K562 (cell line): ENCODE measurements around the gene STK4. TPM values are rescaled to one million over a fixed set of nuclear protein-coding genes. Genes with fewer than 3 reads are reported as not detected.

Experiments
- ARHGAP35 ChIP-seq: fragments of 450-650 bp; IDR thresholded peaks from 2 replicates; pipeline ENCODE4 v1.6.1; 2018; ENCODE audit not compliant: partially characterized antibody
- CHCHD3 ChIP-seq: fragments of 250-450 bp; sonication (Bioruptor Pico); IDR thresholded peaks from 2 replicates; pipeline ENCODE4 v2.1.2; 2022; ENCODE audit warnings: mild to moderate bottlenecking
- CHD2 ChIP-seq: IDR thresholded peaks from 2 replicates; pipeline ENCODE4 v1.6.1; 2011; ENCODE audit warnings: low read depth, low read length
- E2F4 ChIP-seq: sonication (generic); formaldehyde crosslinking; IDR thresholded peaks from 2 replicates; pipeline ENCODE4 v1.8.0; 2022; ENCODE audit warnings: mild to moderate bottlenecking, low read depth, missing genetic modification reagents
- ELF2 ChIP-seq: fragments of 250-450 bp; sonication (Bioruptor Pico); IDR thresholded peaks from 2 replicates; pipeline ENCODE4 v1.5.0; 2021; ENCODE audit warnings: mild to moderate bottlenecking
- HDAC2 ChIP-seq: fragments of 450-650 bp; IDR thresholded peaks from 2 replicates; pipeline ENCODE4 v1.6.1; 2016; ENCODE audit warnings: mild to moderate bottlenecking
- HDAC3 ChIP-seq: fragments of 450-650 bp; IDR thresholded peaks from 2 replicates; pipeline ENCODE4 v1.6.1; 2018; ENCODE audit warnings: borderline replicate concordance, mild to moderate bottlenecking, moderate library complexity; ENCODE audit not compliant: partially characterized antibody
- HMGN3 ChIP-seq: IDR thresholded peaks from 2 replicates; pipeline ENCODE4 v1.6.1; 2011; ENCODE audit warnings: borderline replicate concordance, low read depth, mild to moderate bottlenecking, mixed read lengths, low read length; ENCODE audit not compliant: insufficient read length; ENCODE audit errors: extremely low read depth
- KLF1 ChIP-seq: fragments of 450-650 bp; IDR thresholded peaks from 2 replicates; pipeline ENCODE4 v1.6.1; 2016; ENCODE audit warnings: missing genetic modification characterization, missing compliant biosample characterization
- POLR3A ChIP-seq: IDR thresholded peaks from 2 replicates; pipeline ENCODE4 v1.6.1; 2011; ENCODE audit warnings: borderline replicate concordance, mild to moderate bottlenecking, moderate library complexity; ENCODE audit not compliant: insufficient read length, insufficient read depth; ENCODE audit errors: extremely low read depth
- SAFB ChIP-seq: fragments of 200-400 bp; formaldehyde crosslinking; IDR thresholded peaks from 2 replicates; pipeline ENCODE4 v1.6.1; 2017; ENCODE audit warnings: low read depth, low read length, borderline replicate concordance
- SLC30A9 ChIP-seq: fragments of 250-450 bp; sonication (Bioruptor Pico); IDR thresholded peaks from 2 replicates; pipeline ENCODE4 v1.8.0; 2022; ENCODE audit warnings: mild to moderate bottlenecking, moderate library complexity
- SNIP1 ChIP-seq: fragments of 450-650 bp; IDR thresholded peaks from 2 replicates; pipeline ENCODE4 v1.7.1; 2017; ENCODE audit warnings: low read depth, mild to moderate bottlenecking
- TEAD4 ChIP-seq, 2 experiments: sonication (generic) in 1 of 2; formaldehyde crosslinking in 1 of 2; IDR thresholded peaks; 2 replicates each; pipeline versions ENCODE4 v1.6.1 to v1.8.0; 2012 to 2022; ENCODE audit warnings: borderline replicate concordance in 1 of 2, inconsistent platforms in 1 of 2, low read length in 1 of 2, mild to moderate bottlenecking in 1 of 2, missing genetic modification reagents in 1 of 2
- TOE1 ChIP-seq, 2 experiments: fragments of 450-650 bp in 1 of 2; sonication (generic) in 1 of 2; formaldehyde crosslinking in 1 of 2; IDR thresholded peaks; 2 replicates each; pipeline versions ENCODE4 v1.7.1 to v1.8.0; 2016 to 2022; ENCODE audit warnings: borderline replicate concordance in 2 of 2, mild to moderate bottlenecking in 2 of 2, antibody characterized with exemption in 1 of 2, inconsistent platforms in 1 of 2, low read depth in 1 of 2, missing genetic modification reagents in 1 of 2, moderate library complexity in 1 of 2
- XRCC3 ChIP-seq: fragments of 450-650 bp; IDR thresholded peaks from 2 replicates; pipeline ENCODE4 v1.6.1; 2017; ENCODE audit warnings: mild to moderate bottlenecking, moderate library complexity
- XRCC5 ChIP-seq: fragments of 200-400 bp; formaldehyde crosslinking; IDR thresholded peaks from 2 replicates; pipeline ENCODE4 v1.6.1; 2017; ENCODE audit warnings: low read depth, mild to moderate bottlenecking, low read length
- ZBTB17 ChIP-seq: fragments of 450-650 bp; formaldehyde crosslinking; IDR thresholded peaks from 2 replicates; pipeline ENCODE4 v1.4.0; 2020; ENCODE audit warnings: mild to moderate bottlenecking
- ZNF165 ChIP-seq: fragments of 250-450 bp; sonication (Bioruptor Pico); IDR thresholded peaks from 2 replicates; pipeline ENCODE4 v1.4.0; 2020; ENCODE audit warnings: borderline replicate concordance
- ZNF253 ChIP-seq: fragments of 250-450 bp; sonication (Bioruptor Pico); conservative IDR thresholded peaks from 2 replicates; pipeline ENCODE4 v1.6.1; 2021; ENCODE audit warnings: mild to moderate bottlenecking
- ZNF586 ChIP-seq: fragments of 450-650 bp; formaldehyde crosslinking; conservative IDR thresholded peaks from 2 replicates; pipeline ENCODE4 v1.4.0; 2020; ENCODE audit warnings: mild to moderate bottlenecking, moderate library complexity
- ZNF707 ChIP-seq: fragments of 250-450 bp; sonication (Bioruptor Pico); conservative IDR thresholded peaks from 2 replicates; pipeline ENCODE4 v1.8.0; 2022; ENCODE audit warnings: inconsistent platforms, mild to moderate bottlenecking, moderate library complexity
- ZSCAN32 ChIP-seq: fragments of 450-650 bp; formaldehyde crosslinking; IDR thresholded peaks from 2 replicates; pipeline ENCODE4 v1.4.0; 2020; ENCODE audit warnings: mild to moderate bottlenecking, moderate library complexity
- polyA plus RNA-seq, 8 experiments: library from polyadenylated mRNA; depleted of rRNA in 4 of 8; stranded (reverse) in 5 of 8; unstranded in 3 of 8; fragments of >200 nt; fragmentation: Nextera tagmentation in 2 of 8; fragmentation: Illumina TruSeq in 1 of 8; extraction: Ambion mirVana in 2 of 8; extraction: Trizol in 1 of 8; gene quantifications; 2 replicates each; pipeline versions ENCODE4 v1.2.1 to v1.2.3, GENCODE V29; 2011 to 2014; ENCODE audit warnings: inconsistent platforms in 1 of 8, missing spikeins in 1 of 8
- total RNA-seq, 7 experiments: library from RNA; depleted of rRNA in 6 of 7; stranded (reverse); fragments of >200 nt in 6 of 7; fragmentation: Illumina TruSeq in 2 of 7; extraction: Trizol in 2 of 7; gene quantifications; 2 replicates each; pipeline versions ENCODE4 v1.2.1 to v1.2.3, GENCODE V29; 2011 to 2021; ENCODE audit warnings: low replicate concordance in 1 of 7
- TF ChIP-seq, protein P1 (sequence below): sonication (generic); formaldehyde crosslinking; IDR thresholded peaks from 2 replicates; pipeline ENCODE4 v1.8.1; 2023; ENCODE audit warnings: mild to moderate bottlenecking, missing genetic modification reagents
- TF ChIP-seq, protein P2 (sequence below): sonication (generic); formaldehyde crosslinking; IDR thresholded peaks from 2 replicates; pipeline ENCODE4 v1.8.1; 2022; ENCODE audit warnings: missing genetic modification reagents

Gene STK4
- total and polyA plus RNA-seq, 9 of the 15 experiments (the other 6 are each of a cell fraction or from before 2014, with no cell fraction given): 11.9 to 30.6 (median 22.2) TPM

GRCh38 chr20:45036044-45036755, 69.9 kb downstream of the STK4 start (continued):
- TF ChIP-seq ZNF707 (CRISPR knock-in tag) (no peak), ZBTB17 (CRISPR knock-in tag) (no peak), SLC30A9 (no peak), ARHGAP35 (no peak), HDAC3 (no peak), ZNF253 (CRISPR knock-in tag) (no peak), HDAC2 (peak; percentile 60; the same call in 1 of the 2 replicates), XRCC3 (no peak), CHD2 (no peak), SNIP1 (no peak), E2F4 (no peak), ZNF586 (no peak), ZNF165 (CRISPR knock-in tag) (no peak), ELF2 (no peak), XRCC5 (no peak), HMGN3 (no peak), KLF1 (tag) (no peak), SAFB (no peak), CHCHD3 (CRISPR knock-in tag) (no peak), POLR3A (no peak), TEAD4 (IDR thresholded peaks at IDR 0.05; ENCODE audit: low read length) (peak; percentile 34), TEAD4 (CRISPR knock-in tag; IDR thresholded peaks at IDR 0.05; ENCODE audit: borderline replicate concordance) (no peak), TOE1 (IDR thresholded peaks at IDR 0.05; ENCODE audit: borderline replicate concordance) (no peak; the same call in 1 of the 2 replicates), TOE1 (CRISPR knock-in tag; IDR thresholded peaks at IDR 0.05; ENCODE audit: borderline replicate concordance, low read depth) (no peak), ZSCAN32 (CRISPR knock-in tag) (peak; percentile 95)
- TF ChIP-seq, protein P1, sequence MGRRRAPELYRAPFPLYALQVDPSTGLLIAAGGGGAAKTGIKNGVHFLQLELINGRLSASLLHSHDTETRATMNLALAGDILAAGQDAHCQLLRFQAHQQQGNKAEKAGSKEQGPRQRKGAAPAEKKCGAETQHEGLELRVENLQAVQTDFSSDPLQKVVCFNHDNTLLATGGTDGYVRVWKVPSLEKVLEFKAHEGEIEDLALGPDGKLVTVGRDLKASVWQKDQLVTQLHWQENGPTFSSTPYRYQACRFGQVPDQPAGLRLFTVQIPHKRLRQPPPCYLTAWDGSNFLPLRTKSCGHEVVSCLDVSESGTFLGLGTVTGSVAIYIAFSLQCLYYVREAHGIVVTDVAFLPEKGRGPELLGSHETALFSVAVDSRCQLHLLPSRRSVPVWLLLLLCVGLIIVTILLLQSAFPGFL (CRISPR knock-in tag): no peak
- TF ChIP-seq, protein P2, sequence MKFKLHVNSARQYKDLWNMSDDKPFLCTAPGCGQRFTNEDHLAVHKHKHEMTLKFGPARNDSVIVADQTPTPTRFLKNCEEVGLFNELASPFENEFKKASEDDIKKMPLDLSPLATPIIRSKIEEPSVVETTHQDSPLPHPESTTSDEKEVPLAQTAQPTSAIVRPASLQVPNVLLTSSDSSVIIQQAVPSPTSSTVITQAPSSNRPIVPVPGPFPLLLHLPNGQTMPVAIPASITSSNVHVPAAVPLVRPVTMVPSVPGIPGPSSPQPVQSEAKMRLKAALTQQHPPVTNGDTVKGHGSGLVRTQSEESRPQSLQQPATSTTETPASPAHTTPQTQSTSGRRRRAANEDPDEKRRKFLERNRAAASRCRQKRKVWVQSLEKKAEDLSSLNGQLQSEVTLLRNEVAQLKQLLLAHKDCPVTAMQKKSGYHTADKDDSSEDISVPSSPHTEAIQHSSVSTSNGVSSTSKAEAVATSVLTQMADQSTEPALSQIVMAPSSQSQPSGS (CRISPR knock-in tag): no peak
